ENCODE results near the gene HEYL. TPM values are rescaled to one million over a fixed set of nuclear protein-coding genes. Genes with fewer than 3 reads are reported as not detected.

HEYL gene
- total and polyA plus RNA-seq, 9 of the 15 experiments (the other 6 are each of a cell fraction or from before 2014, with no cell fraction given): 0.13 to 0.89 (median 0.25) TPM

DNA sequence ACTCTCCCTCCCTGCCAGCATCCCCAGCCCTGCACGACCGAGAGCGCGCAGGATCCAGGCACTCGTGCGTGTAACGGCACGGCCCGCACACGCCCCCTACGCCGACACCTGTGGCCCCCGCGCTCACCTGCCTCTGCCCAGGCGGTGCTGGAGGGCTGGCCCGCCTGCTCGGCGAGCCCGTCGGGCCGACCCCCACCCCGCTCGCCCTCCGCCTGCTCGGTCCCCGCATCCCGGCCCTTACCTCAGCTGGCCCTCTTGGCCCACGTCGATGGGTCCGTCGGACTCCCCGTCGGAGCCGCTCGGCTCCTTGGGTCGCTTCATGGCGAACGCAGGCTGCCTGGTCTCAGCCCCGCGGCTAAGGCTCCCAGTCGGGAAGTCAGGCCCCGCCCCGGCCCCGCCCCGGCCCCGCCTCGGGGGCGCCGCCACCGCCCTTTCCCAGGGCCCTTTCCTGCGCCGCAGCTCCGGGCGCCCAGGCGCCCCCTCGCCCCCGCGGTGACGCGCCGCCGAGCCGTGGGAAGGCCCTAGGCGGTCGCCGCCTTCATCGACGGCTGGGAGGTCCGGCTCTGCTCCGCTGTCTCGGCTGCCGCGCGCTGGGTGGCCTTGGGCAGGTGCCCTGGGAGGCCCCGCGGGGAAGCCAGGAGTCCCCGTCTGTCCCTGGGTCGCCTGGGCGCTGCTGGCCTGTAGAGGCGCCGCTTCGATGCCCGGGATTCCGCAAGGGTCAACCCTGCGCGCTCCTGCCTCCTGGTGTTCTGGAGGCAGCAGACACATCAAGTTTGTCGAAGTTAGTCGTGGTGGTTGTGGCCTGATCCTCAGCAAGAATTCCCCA, at the start of gene HEYL (continued):
- TF ChIP-seq, protein P1, sequence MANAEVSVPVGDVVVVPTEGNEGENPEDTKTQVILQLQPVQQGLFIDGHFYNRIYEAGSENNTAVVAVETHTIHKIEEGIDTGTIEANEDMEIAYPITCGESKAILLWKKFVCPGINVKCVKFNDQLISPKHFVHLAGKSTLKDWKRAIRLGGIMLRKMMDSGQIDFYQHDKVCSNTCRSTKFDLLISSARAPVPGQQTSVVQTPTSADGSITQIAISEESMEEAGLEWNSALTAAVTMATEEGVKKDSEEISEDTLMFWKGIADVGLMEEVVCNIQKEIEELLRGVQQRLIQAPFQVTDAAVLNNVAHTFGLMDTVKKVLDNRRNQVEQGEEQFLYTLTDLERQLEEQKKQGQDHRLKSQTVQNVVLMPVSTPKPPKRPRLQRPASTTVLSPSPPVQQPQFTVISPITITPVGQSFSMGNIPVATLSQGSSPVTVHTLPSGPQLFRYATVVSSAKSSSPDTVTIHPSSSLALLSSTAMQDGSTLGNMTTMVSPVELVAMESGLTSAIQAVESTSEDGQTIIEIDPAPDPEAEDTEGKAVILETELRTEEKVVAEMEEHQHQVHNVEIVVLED (CRISPR knock-in tag; IDR thresholded peaks at IDR 0.05): no peak
- TF ChIP-seq ZBTB7A (IDR thresholded peaks at IDR 0.05; ENCODE audit: borderline replicate concordance, control insufficient read depth, low read depth, low read length) (peak; percentile 95), SNRNP70 (optimal IDR thresholded peaks at IDR 0.05; ENCODE audit: low read depth, low read length) (no peak), U2AF2 (optimal IDR thresholded peaks at IDR 0.05; ENCODE audit: low read depth, low read length) (no peak), CBX3 (IDR thresholded peaks at IDR 0.05; ENCODE audit: borderline replicate concordance in 1 of 2, low read length in 2 of 2) (no peak), ZNF274 (IDR thresholded peaks at IDR 0.05; ENCODE audit: borderline replicate concordance, low read depth, low read length) (no peak)
- TF ChIP-seq, protein P2, sequence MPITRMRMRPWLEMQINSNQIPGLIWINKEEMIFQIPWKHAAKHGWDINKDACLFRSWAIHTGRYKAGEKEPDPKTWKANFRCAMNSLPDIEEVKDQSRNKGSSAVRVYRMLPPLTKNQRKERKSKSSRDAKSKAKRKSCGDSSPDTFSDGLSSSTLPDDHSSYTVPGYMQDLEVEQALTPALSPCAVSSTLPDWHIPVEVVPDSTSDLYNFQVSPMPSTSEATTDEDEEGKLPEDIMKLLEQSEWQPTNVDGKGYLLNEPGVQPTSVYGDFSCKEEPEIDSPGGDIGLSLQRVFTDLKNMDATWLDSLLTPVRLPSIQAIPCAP (CRISPR knock-in tag; IDR thresholded peaks at IDR 0.05; ENCODE audit: borderline replicate concordance): no peak
- TF ChIP-seq, protein P3, sequence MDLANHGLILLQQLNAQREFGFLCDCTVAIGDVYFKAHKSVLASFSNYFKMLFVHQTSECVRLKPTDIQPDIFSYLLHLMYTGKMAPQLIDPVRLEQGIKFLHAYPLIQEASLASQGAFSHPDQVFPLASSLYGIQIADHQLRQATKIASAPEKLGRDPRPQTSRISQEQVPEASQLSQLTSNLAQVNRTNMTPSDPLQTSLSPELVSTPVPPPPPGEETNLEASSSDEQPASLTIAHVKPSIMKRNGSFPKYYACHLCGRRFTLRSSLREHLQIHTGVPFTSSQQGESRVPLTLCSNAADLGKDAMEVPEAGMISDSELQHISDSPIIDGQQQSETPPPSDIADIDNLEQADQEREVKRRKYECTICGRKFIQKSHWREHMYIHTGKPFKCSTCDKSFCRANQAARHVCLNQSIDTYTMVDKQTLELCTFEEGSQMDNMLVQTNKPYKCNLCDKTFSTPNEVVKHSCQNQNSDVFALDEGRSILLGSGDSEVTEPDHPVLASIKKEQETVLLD (IDR thresholded peaks at IDR 0.05): no peak
- TF ChIP-seq, protein P4, sequence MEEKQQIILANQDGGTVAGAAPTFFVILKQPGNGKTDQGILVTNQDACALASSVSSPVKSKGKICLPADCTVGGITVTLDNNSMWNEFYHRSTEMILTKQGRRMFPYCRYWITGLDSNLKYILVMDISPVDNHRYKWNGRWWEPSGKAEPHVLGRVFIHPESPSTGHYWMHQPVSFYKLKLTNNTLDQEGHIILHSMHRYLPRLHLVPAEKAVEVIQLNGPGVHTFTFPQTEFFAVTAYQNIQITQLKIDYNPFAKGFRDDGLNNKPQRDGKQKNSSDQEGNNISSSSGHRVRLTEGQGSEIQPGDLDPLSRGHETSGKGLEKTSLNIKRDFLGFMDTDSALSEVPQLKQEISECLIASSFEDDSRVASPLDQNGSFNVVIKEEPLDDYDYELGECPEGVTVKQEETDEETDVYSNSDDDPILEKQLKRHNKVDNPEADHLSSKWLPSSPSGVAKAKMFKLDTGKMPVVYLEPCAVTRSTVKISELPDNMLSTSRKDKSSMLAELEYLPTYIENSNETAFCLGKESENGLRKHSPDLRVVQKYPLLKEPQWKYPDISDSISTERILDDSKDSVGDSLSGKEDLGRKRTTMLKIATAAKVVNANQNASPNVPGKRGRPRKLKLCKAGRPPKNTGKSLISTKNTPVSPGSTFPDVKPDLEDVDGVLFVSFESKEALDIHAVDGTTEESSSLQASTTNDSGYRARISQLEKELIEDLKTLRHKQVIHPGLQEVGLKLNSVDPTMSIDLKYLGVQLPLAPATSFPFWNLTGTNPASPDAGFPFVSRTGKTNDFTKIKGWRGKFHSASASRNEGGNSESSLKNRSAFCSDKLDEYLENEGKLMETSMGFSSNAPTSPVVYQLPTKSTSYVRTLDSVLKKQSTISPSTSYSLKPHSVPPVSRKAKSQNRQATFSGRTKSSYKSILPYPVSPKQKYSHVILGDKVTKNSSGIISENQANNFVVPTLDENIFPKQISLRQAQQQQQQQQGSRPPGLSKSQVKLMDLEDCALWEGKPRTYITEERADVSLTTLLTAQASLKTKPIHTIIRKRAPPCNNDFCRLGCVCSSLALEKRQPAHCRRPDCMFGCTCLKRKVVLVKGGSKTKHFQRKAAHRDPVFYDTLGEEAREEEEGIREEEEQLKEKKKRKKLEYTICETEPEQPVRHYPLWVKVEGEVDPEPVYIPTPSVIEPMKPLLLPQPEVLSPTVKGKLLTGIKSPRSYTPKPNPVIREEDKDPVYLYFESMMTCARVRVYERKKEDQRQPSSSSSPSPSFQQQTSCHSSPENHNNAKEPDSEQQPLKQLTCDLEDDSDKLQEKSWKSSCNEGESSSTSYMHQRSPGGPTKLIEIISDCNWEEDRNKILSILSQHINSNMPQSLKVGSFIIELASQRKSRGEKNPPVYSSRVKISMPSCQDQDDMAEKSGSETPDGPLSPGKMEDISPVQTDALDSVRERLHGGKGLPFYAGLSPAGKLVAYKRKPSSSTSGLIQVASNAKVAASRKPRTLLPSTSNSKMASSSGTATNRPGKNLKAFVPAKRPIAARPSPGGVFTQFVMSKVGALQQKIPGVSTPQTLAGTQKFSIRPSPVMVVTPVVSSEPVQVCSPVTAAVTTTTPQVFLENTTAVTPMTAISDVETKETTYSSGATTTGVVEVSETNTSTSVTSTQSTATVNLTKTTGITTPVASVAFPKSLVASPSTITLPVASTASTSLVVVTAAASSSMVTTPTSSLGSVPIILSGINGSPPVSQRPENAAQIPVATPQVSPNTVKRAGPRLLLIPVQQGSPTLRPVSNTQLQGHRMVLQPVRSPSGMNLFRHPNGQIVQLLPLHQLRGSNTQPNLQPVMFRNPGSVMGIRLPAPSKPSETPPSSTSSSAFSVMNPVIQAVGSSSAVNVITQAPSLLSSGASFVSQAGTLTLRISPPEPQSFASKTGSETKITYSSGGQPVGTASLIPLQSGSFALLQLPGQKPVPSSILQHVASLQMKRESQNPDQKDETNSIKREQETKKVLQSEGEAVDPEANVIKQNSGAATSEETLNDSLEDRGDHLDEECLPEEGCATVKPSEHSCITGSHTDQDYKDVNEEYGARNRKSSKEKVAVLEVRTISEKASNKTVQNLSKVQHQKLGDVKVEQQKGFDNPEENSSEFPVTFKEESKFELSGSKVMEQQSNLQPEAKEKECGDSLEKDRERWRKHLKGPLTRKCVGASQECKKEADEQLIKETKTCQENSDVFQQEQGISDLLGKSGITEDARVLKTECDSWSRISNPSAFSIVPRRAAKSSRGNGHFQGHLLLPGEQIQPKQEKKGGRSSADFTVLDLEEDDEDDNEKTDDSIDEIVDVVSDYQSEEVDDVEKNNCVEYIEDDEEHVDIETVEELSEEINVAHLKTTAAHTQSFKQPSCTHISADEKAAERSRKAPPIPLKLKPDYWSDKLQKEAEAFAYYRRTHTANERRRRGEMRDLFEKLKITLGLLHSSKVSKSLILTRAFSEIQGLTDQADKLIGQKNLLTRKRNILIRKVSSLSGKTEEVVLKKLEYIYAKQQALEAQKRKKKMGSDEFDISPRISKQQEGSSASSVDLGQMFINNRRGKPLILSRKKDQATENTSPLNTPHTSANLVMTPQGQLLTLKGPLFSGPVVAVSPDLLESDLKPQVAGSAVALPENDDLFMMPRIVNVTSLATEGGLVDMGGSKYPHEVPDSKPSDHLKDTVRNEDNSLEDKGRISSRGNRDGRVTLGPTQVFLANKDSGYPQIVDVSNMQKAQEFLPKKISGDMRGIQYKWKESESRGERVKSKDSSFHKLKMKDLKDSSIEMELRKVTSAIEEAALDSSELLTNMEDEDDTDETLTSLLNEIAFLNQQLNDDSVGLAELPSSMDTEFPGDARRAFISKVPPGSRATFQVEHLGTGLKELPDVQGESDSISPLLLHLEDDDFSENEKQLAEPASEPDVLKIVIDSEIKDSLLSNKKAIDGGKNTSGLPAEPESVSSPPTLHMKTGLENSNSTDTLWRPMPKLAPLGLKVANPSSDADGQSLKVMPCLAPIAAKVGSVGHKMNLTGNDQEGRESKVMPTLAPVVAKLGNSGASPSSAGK (IDR thresholded peaks at IDR 0.05): 0 out of 2 replicates have a peak, but pooled peaks have one; percentile 43

Data from K562 (cell line).